K562 (cell line): ENCODE results near the gene TMX3. TPM values are rescaled to one million over a fixed set of nuclear protein-coding genes. Genes with fewer than 3 reads are reported as not detected.

ENCODE experiments used
- ATAC-seq: fragments of 200-7000 bp; cut with Tn5 transposase; 3 replicates; pipeline ENCODE4 v1.9.1; 2020; ENCODE audit warnings: moderate library complexity
- BruUV-seq: library from RNA; stranded (reverse); fragments of 400-500 nt; replicated peaks from 2 replicates; lab custom pipeline; 2021; lab: Mats Ljungman, UMichigan
- CTCF ChIA-PET: fragments of 300-600 bp; formaldehyde crosslinking; extraction: SDS; loops from one replicate; lab custom pipeline; 2021; ENCODE audit warnings: low intra/inter-chr PET ratio; lab: Yijun Ruan, JAX
- POLR2A ChIA-PET: fragments of 300-600, 350-650 bp; sonication (Branson Sonifier 250); formaldehyde crosslinking; extraction: SDS; loops from one replicate; lab custom pipeline; 2021; ENCODE audit warnings: antibody characterized with exemption, inconsistent platforms; lab: Yijun Ruan, JAX
- DNase-seq, 4 experiments: peaks; one replicate each; pipeline versions ENCODE4 v3.0.0 to v3.0.0-alpha.2; 2011 to 2018; ENCODE audit warnings: low spot score in 3 of 4, mixed read lengths in 3 of 4; ENCODE audit errors: extremely low read depth in 1 of 4
- FAIRE-seq: peaks from 2 replicates; lab custom pipeline; 2011; peaks lifted over from hg19 to GRCh38; lab: Jason Lieb, UNC
- H2AFZ ChIP-seq: 2 replicates; pipeline ENCODE4 v1.6.0; 2011; ENCODE audit warnings: low read depth, low read length, control low read depth, inconsistent platforms
- H3K27ac ChIP-seq: fragments of 200-600 bp; 3 replicates; pipeline ENCODE4 v1.8.0; 2011; ENCODE audit warnings: low read depth, mild to moderate bottlenecking, control low read depth, inconsistent platforms, low read length, moderate library complexity, mixed read lengths; ENCODE audit errors: extremely low read depth
- H3K27me3 ChIP-seq, 2 experiments: fragments of 300-600 bp in 1 of 2; 2 replicates in 1 of 2; 3 replicates in 1 of 2; pipeline versions ENCODE4 v1.6.0 to v1.8.0; 2011; ENCODE audit warnings: inconsistent platforms in 2 of 2, low read length in 2 of 2, mild to moderate bottlenecking in 1 of 2, mixed read lengths in 1 of 2, moderate library complexity in 1 of 2; ENCODE audit not compliant: control insufficient read depth in 2 of 2, insufficient read depth in 2 of 2
- H3K36me3 ChIP-seq: fragments of 300-600 bp; 3 replicates; pipeline ENCODE4 v1.8.0; 2011; ENCODE audit warnings: mild to moderate bottlenecking, low read length, inconsistent platforms; ENCODE audit not compliant: control insufficient read depth, insufficient read depth
- H3K4me1 ChIP-seq, 2 experiments: fragments of 200-600 bp in 1 of 2; replicated peaks in 1 of 2; 2 replicates in 1 of 2; 3 replicates in 1 of 2; pipeline versions ENCODE4 v1.5.1 to v1.8.0; 2011; ENCODE audit warnings: inconsistent platforms in 2 of 2, low read length in 2 of 2, mild to moderate bottlenecking in 1 of 2, mixed read lengths in 1 of 2, moderate library complexity in 1 of 2; ENCODE audit not compliant: control insufficient read depth in 2 of 2, insufficient read depth in 2 of 2
- H3K4me2 ChIP-seq: 2 replicates; pipeline ENCODE4 v1.6.1; 2011; ENCODE audit warnings: low read length, control low read depth, inconsistent platforms, mixed read lengths; ENCODE audit not compliant: insufficient read depth
- H3K4me3 ChIP-seq: fragments of 200-600 bp; sonication (generic), shearing (Covaris generic); 2 replicates; pipeline ENCODE4 v1.5.1; 2016; ENCODE audit warnings: control low read depth, inconsistent platforms
- H3K79me2 ChIP-seq: fragments of 200-600 bp; 3 replicates; pipeline ENCODE4 v1.8.0; 2011; ENCODE audit warnings: low read length, inconsistent platforms; ENCODE audit not compliant: control insufficient read depth, insufficient read depth
- H3K9ac ChIP-seq, 2 experiments: 2 replicates each; pipeline versions ENCODE4 v1.6.0 to v1.6.1; 2011; ENCODE audit warnings: low read depth in 2 of 2, low read length in 2 of 2, control low read depth in 1 of 2, inconsistent platforms in 1 of 2, mild to moderate bottlenecking in 1 of 2, mixed read lengths in 1 of 2; ENCODE audit not compliant: insufficient read depth in 1 of 2
- H3K9me1 ChIP-seq: one replicate; pipeline ENCODE4 v1.6.0; 2011; ENCODE audit warnings: inconsistent platforms, mild to moderate bottlenecking, low read length, moderate library complexity; ENCODE audit not compliant: control insufficient read depth, insufficient read depth
- H3K9me3 ChIP-seq: replicated peaks from 2 replicates; pipeline ENCODE4 v1.5.1; 2011; ENCODE audit warnings: low read depth, low read length, inconsistent platforms; ENCODE audit not compliant: control insufficient read depth, insufficient read depth
- H4K20me1 ChIP-seq: replicated peaks from 2 replicates; pipeline ENCODE4 v1.6.1; 2011; ENCODE audit warnings: low read length, inconsistent platforms, mixed read lengths; ENCODE audit not compliant: control insufficient read depth, insufficient read depth
- DLX4 ChIP-seq: fragments of 250-450 bp; sonication (Bioruptor Pico); IDR thresholded peaks from 2 replicates; pipeline ENCODE4 v1.6.1; 2021; ENCODE audit warnings: mild to moderate bottlenecking
- DPF2 ChIP-seq: fragments of 450-650 bp; IDR thresholded peaks from 2 replicates; pipeline ENCODE4 v1.6.1; 2016
- E2F5 ChIP-seq: sonication (generic); formaldehyde crosslinking; IDR thresholded peaks from 2 replicates; pipeline ENCODE4 v1.8.0; 2022; ENCODE audit warnings: mild to moderate bottlenecking, missing genetic modification reagents
- FOXA3 ChIP-seq, 2 experiments: fragments of 450-650 bp in 1 of 2; sonication (generic) in 1 of 2; formaldehyde crosslinking; IDR thresholded peaks in 1 of 2; conservative IDR thresholded peaks in 1 of 2; 2 replicates each; pipeline versions ENCODE4 v1.4.0 to v1.8.0; 2020 to 2022; ENCODE audit warnings: mild to moderate bottlenecking in 2 of 2, missing genetic modification reagents in 1 of 2
- IFI16 ChIP-seq: fragments of 250-450 bp; sonication (Bioruptor Pico); IDR thresholded peaks from 2 replicates; pipeline ENCODE4 v2.1.2; 2022; ENCODE audit warnings: mild to moderate bottlenecking, inconsistent platforms
- JUNB ChIP-seq: fragments of 450-650 bp; formaldehyde crosslinking; conservative IDR thresholded peaks from 2 replicates; pipeline ENCODE4 v1.4.0; 2020; ENCODE audit warnings: mild to moderate bottlenecking
- KAT8 ChIP-seq: fragments of 450-650 bp; IDR thresholded peaks from 2 replicates; pipeline ENCODE4 v1.6.1; 2016; ENCODE audit warnings: low read depth, mild to moderate bottlenecking
- KDM2B ChIP-seq: fragments of 250-450 bp; sonication (Bioruptor Pico); IDR thresholded peaks from 2 replicates; pipeline ENCODE4 v1.8.0; 2021; ENCODE audit warnings: mild to moderate bottlenecking, moderate library complexity
- MCM5 ChIP-seq: fragments of 450-650 bp; IDR thresholded peaks from 2 replicates; pipeline ENCODE4 v1.6.1; 2016; ENCODE audit warnings: low read depth
- MEF2A ChIP-seq: IDR thresholded peaks from 2 replicates; pipeline ENCODE4 v1.6.1; 2011; ENCODE audit warnings: low read depth, mild to moderate bottlenecking, low read length, moderate library complexity; ENCODE audit not compliant: control insufficient read depth
- POLR2B ChIP-seq: fragments of 450-650 bp; IDR thresholded peaks from 2 replicates; pipeline ENCODE4 v1.6.1; 2018; ENCODE audit warnings: low read depth; ENCODE audit not compliant: partially characterized antibody
- RBM25 ChIP-seq: fragments of 200-400 bp; formaldehyde crosslinking; IDR thresholded peaks from 2 replicates; pipeline ENCODE4 v1.6.1; 2018; ENCODE audit warnings: low read length, low read depth, moderate library complexity; ENCODE audit not compliant: severe bottlenecking
- ZNF280B ChIP-seq: fragments of 250-450 bp; sonication (Bioruptor Pico); IDR thresholded peaks from 2 replicates; pipeline ENCODE4 v1.5.1; 2021; ENCODE audit warnings: mild to moderate bottlenecking
- ZNF282 ChIP-seq: sonication (generic); formaldehyde crosslinking; IDR thresholded peaks from 2 replicates; pipeline ENCODE4 v1.8.1; 2023; ENCODE audit warnings: missing genetic modification reagents
- ZNF583 ChIP-seq: fragments of 250-450 bp; sonication (Bioruptor Pico); IDR thresholded peaks from 2 replicates; pipeline ENCODE4 v1.4.0; 2020
- ZNF696 ChIP-seq: fragments of 250-450 bp; sonication (Bioruptor Pico); conservative IDR thresholded peaks from 2 replicates; pipeline ENCODE4 v1.4.0; 2020; ENCODE audit warnings: mild to moderate bottlenecking, moderate library complexity
- ZSCAN29 ChIP-seq: fragments of 450-650 bp; IDR thresholded peaks from 2 replicates; pipeline ENCODE4 v1.6.1; 2017
- WGBS: fragments of 100-300 bp; shearing (Covaris generic); methylation state at CpG from one replicate; pipeline ENCODE4 v1.1.6; 2016; ENCODE audit warnings: low coverage, mixed read lengths; ENCODE audit not compliant: insufficient coverage; ENCODE audit errors: missing lambda C conversion rate; 5-methylcytosine and 5-hydroxymethylcytosine counted together
- in situ Hi-C: fragments of 300-500 bp; cut with MboI; formaldehyde crosslinking; loops from 4 replicates; pipeline ENCODE4 v1.15.0; 2018; ENCODE audit warnings: inconsistent platforms, mixed read lengths
- intact Hi-C: fragments of 100-400 bp; cut with micrococcal nuclease; formaldehyde crosslinking; loops from 2 replicates; pipeline ENCODE4 v1.14.2; 2022
- polyA plus RNA-seq, 8 experiments: library from polyadenylated mRNA; depleted of rRNA in 4 of 8; stranded (reverse) in 5 of 8; unstranded in 3 of 8; fragments of >200 nt; fragmentation: Nextera tagmentation in 2 of 8; fragmentation: Illumina TruSeq in 1 of 8; extraction: Ambion mirVana in 2 of 8; extraction: Trizol in 1 of 8; gene quantifications; 2 replicates each; pipeline versions ENCODE4 v1.2.1 to v1.2.3, GENCODE V29; 2011 to 2014; ENCODE audit warnings: inconsistent platforms in 1 of 8, missing spikeins in 1 of 8
- total RNA-seq, 7 experiments: library from RNA; depleted of rRNA in 6 of 7; stranded (reverse); fragments of >200 nt in 6 of 7; fragmentation: Illumina TruSeq in 2 of 7; extraction: Trizol in 2 of 7; gene quantifications; 2 replicates each; pipeline versions ENCODE4 v1.2.1 to v1.2.3, GENCODE V29; 2011 to 2021; ENCODE audit warnings: low replicate concordance in 1 of 7

TMX3 gene
- total and polyA plus RNA-seq, 9 of the 15 experiments (the other 6 are each of a cell fraction or from before 2014, with no cell fraction given), result 13.2 to 40.5 (median 20.7) TPM

- TF ChIP-seq ZNF280B (CRISPR knock-in tag), result no peak
- TF ChIP-seq RBM25, result no peak
- no peak for TF ChIP-seq E2F5 (CRISPR knock-in tag)
- no peak for TF ChIP-seq JUNB (CRISPR knock-in tag)
- TF ChIP-seq KAT8, result no peak
These were observed 12.6 kb upstream of the TMX3 start (continued) for GRCh38 chr18:68727506-68727905.

GRCh38 chr18:68725346-68725745 lies 10.4 kb upstream of the TMX3 start:
- Histone ChIP-seq H3K36me3 (no peaks in the 10 kb centered on the region), H3K79me2 (no peaks in the 10 kb centered on the region), H3K27ac (no peak overlapping the region), H3K9me1 (no peaks in the 10 kb centered on the region), H3K27me3 (no peaks in the 10 kb centered on the region), H4K20me1 (no peaks in the 10 kb centered on the region), H3K9me3 (no peaks in the 10 kb centered on the region), H3K4me1 (no peaks in the 10 kb centered on the region), H2AFZ (no peak overlapping the region), H3K4me2 (no peak overlapping the region), H3K9ac (no peak overlapping the region), H3K4me3 (no peak overlapping the region)
- no TSS peak for BruUV-seq
- DNase-seq, result no peak
- ChIA-PET POLR2A (no interaction called here), CTCF (no interaction called here)
- no peak for FAIRE-seq
- ATAC-seq, result no peak
- intact Hi-C loops, result no loop called here
- 6% methylated on average over 2 of the region's 2 CpGs for WGBS
- in situ Hi-C loops, result no loop called here
- no peak for TF ChIP-seq IFI16
- TF ChIP-seq ZNF696 (CRISPR knock-in tag), result no peak
- TF ChIP-seq MCM5, result no peak
- TF ChIP-seq ZSCAN29, result no peak
- no peak for TF ChIP-seq DPF2
- TF ChIP-seq KDM2B (CRISPR knock-in tag), result no peak
- TF ChIP-seq POLR2B, result no peak
- TF ChIP-seq ZNF583 (CRISPR knock-in tag), result no peak
- no peak for TF ChIP-seq DLX4 (CRISPR knock-in tag)
- TF ChIP-seq ZNF282 (CRISPR knock-in tag), result no peak
- no peak for TF ChIP-seq FOXA3 (CRISPR knock-in tag; conservative IDR thresholded peaks at IDR 0.05 in 1 of 2, IDR thresholded peaks at IDR 0.05 in 1 of 2)
- no peak for TF ChIP-seq MEF2A
